ENCODE measurements around the gene RUNDC3A.

The RUNDC3A gene

GRCh38 chr17:44309472-44309871, 1.1 kb downstream of the RUNDC3A start:
- Mint-ChIP-seq H3K4me1 (ENCODE audit: low read depth) (peaks cover 11% of the 10 kb centered on the region), H3K36me3 (ENCODE audit: low read depth) (no peaks in the 10 kb centered on the region), H3K9me3 (no peaks in the 10 kb centered on the region), H3K27me3 (peaks cover 35% of the 10 kb centered on the region), H3K4me3 (no peak overlapping the region), H3K27ac (no peak overlapping the region)

DNA sequence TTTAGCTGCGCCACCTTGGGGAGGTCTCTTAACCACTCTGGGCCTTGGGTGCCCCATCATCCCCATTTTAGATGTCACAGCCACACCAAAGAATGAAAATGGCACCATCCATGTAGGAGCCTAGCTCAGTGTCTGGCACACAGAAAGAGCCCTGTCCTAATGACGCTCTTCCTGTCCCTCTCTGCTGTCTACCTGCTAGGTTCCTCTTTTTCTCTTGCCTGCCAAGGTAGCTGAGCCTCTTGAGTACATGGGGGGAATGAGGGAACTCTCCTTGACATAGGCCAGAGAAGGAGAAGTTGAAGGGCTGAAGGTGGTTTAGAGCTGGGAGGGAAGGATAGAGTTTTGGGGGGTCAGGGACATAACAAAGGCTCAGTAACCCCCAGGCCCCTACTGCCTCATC, 1.8 kb downstream of the RUNDC3A start:
- Mint-ChIP-seq H3K9me3 (no peaks in the 10 kb centered on the region), H3K27me3 (peaks cover 33% of the 10 kb centered on the region), H3K36me3 (ENCODE audit: low read depth) (no peaks in the 10 kb centered on the region), H3K4me1 (ENCODE audit: low read depth) (peaks cover 11% of the 10 kb centered on the region), H3K27ac (no peak overlapping the region), H3K4me3 (no peak overlapping the region)

- Mint-ChIP-seq H3K27ac (no peak overlapping the region), H3K4me3 (no peak overlapping the region), H3K4me1 (ENCODE audit: low read depth) (peaks cover 16% of the 10 kb centered on the region), H3K36me3 (ENCODE audit: low read depth) (no peaks in the 10 kb centered on the region), H3K27me3 (peaks cover 34% of the 10 kb centered on the region), H3K9me3 (no peaks in the 10 kb centered on the region)
These were observed 2.4 kb downstream of the RUNDC3A start for GRCh38 chr17:44310609-44311376.

DNA sequence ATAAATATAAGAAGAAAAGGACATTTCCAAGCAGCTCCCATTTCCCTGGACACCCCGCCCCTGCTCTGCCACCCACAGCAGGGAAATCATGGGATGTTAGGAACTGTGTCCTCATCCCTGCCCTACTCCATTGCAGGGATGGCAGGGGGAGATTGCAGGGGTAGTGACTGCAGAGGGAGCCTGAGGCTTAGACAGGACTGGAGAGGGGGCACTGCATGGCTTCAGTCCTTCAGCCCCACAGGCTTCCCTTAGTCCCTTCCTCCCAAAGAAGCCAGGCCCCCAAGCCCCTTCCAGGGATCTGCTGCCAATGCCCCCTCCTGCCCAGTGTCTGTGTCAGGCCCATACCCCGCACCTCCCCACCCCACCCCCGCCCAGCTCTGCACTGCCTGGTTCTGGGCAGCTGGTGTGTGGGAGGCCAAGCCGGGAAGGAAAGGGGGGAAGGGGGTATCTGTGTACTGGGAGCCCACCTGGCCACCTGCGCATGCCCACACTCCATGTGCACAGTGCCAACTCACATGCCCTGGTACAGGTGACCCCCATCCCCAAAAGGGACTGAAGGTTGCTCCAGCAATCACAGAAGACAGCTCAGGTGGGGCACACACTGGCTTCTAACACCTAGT, 3.3 kb downstream of the RUNDC3A start:
- H3K27me3 Mint-ChIP-seq, result peaks cover 35% of the 10 kb centered on the region

GRCh38 chr17:44312396-44313104, 4.1 kb downstream of the RUNDC3A start:
- no peaks in the 10 kb centered on the region for H3K9me3 Mint-ChIP-seq
- H3K4me3 Mint-ChIP-seq, result no peak overlapping the region
- H3K27me3 Mint-ChIP-seq, result peaks cover 35% of the 10 kb centered on the region
- H3K4me1 Mint-ChIP-seq (ENCODE audit: low read depth), result peaks cover 18% of the 10 kb centered on the region
- no peaks in the 10 kb centered on the region for H3K36me3 Mint-ChIP-seq (ENCODE audit: low read depth)
- no peak overlapping the region for H3K27ac Mint-ChIP-seq

More for the DNA sequence above, 3.3 kb downstream of the RUNDC3A start:
- Mint-ChIP-seq H3K36me3 (ENCODE audit: low read depth) (no peaks in the 10 kb centered on the region), H3K4me1 (ENCODE audit: low read depth) (peaks cover 22% of the 10 kb centered on the region), H3K27ac (no peak overlapping the region), H3K9me3 (no peaks in the 10 kb centered on the region), H3K4me3 (no peak overlapping the region)

GRCh38 chr17:44314031-44314430, 5.6 kb downstream of the RUNDC3A start:
- Mint-ChIP-seq H3K27me3 (peaks cover 36% of the 10 kb centered on the region), H3K27ac (no peak overlapping the region), H3K9me3 (no peaks in the 10 kb centered on the region), H3K4me1 (ENCODE audit: low read depth) (peaks cover 18% of the 10 kb centered on the region), H3K4me3 (no peak overlapping the region), H3K36me3 (ENCODE audit: low read depth) (no peaks in the 10 kb centered on the region)

- Mint-ChIP-seq H3K27me3 (peaks cover 36% of the 10 kb centered on the region), H3K27ac (no peak overlapping the region), H3K36me3 (ENCODE audit: low read depth) (peaks cover 4% of the 10 kb centered on the region), H3K9me3 (no peaks in the 10 kb centered on the region), H3K4me3 (no peak overlapping the region), H3K4me1 (ENCODE audit: low read depth) (peaks cover 18% of the 10 kb centered on the region)
These were observed 6.1 kb downstream of the RUNDC3A start for GRCh38 chr17:44314524-44314868.

DNA sequence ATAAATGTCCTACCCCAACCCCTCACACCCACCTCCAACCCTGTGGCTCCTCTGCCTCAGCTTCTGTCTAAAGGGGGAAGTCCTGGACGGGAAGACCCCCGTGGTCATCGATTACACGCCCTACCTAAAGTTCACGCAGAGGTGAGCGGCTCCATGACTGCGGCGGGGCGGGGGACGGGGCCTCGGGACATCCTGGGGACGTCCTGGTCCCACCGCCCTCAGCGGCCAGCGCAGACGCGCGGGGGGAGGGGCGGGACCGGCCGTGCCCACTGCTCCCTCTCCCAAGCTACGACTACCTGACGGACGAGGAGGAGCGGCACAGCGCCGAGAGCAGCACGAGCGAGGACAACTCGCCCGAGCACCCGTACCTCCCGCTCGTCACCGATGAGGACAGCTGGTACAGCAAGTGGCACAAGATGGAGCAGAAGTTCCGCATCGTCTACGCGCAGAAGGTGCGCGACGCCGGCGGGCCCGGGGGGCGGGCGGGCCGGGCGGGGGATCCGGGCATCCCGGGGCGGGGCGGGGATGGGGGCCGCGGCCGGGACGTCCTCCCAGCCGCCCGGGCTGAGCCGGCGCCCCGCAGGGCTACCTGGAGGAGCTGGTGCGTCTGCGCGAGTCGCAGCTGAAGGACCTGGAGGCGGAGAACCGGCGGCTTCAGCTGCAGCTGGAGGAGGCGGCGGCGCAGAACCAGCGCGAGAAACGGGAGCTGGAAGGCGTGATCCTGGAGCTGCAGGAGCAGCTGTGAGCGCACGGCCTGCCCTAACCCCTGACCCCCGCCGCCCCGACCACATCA, 6.7 kb downstream of the RUNDC3A start:
- Mint-ChIP-seq H3K9me3 (no peaks in the 10 kb centered on the region), H3K4me3 (peak overlapping the region; percentile 77), H3K36me3 (ENCODE audit: low read depth) (peaks cover 5% of the 10 kb centered on the region), H3K4me1 (ENCODE audit: low read depth) (peaks cover 13% of the 10 kb centered on the region), H3K27ac (no peak overlapping the region), H3K27me3 (peaks cover 36% of the 10 kb centered on the region)

- no peak overlapping the region for H3K27ac Mint-ChIP-seq
- H3K27me3 Mint-ChIP-seq, result peaks cover 36% of the 10 kb centered on the region
- H3K36me3 Mint-ChIP-seq (ENCODE audit: low read depth), result peaks cover 6% of the 10 kb centered on the region
- H3K4me3 Mint-ChIP-seq, result peak overlapping the region; percentile 77
- H3K4me1 Mint-ChIP-seq (ENCODE audit: low read depth), result peaks cover 11% of the 10 kb centered on the region
- no peaks in the 10 kb centered on the region for H3K9me3 Mint-ChIP-seq
These were observed 7.6 kb downstream of the RUNDC3A start for GRCh38 chr17:44315760-44316731.

- no peak overlapping the region for H3K4me3 Mint-ChIP-seq
- peaks cover 14% of the 10 kb centered on the region for H3K36me3 Mint-ChIP-seq (ENCODE audit: low read depth)
- H3K9me3 Mint-ChIP-seq, result no peaks in the 10 kb centered on the region
- no peak overlapping the region for H3K27ac Mint-ChIP-seq
- H3K4me1 Mint-ChIP-seq (ENCODE audit: low read depth), result peaks cover 12% of the 10 kb centered on the region
- H3K27me3 Mint-ChIP-seq, result peaks cover 36% of the 10 kb centered on the region
These were observed 9.1 kb downstream of the RUNDC3A start for GRCh38 chr17:44317545-44317944.

DNA sequence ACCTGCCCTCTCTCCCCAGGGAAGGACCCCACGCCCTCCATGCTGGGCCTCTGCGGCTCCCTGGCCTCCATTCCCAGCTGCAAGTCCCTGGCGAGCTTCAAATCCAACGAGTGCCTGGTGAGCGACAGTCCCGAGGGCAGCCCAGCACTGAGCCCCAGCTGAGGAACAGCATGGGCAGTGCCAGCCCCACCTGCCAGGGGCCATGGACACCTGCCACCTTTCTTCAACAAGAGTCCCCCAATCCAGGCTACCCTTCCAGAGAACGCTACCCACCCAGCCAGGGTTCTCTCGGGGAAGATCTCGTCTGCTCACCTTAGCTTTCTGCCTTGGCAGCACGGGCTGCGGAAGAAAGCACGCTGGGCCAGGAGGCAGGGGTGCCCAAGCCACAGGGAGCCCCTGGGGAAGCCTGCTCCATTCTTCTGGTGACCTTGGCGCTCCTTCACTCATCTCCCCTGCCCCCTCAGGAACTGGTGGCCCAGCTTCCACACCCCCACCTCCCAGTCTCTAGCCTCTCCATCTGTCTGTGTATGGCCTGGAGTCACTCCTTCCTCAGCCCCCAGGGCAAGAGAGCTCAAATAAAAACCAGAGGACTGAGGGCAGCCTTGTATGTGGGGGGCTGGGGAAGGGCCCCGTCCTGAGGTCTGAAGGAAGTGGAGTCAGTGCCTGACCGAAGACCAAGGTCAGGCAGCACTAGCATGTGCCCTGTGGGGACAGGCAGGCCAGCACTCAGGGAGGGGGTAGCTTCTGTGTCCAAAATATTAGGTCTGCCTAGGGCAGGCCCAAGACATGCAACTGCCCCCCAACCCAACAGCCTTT, 9.9 kb downstream of the RUNDC3A start:
- no peak overlapping the region for H3K27ac Mint-ChIP-seq
- no peak overlapping the region for H3K4me3 Mint-ChIP-seq
- peaks cover 33% of the 10 kb centered on the region for H3K27me3 Mint-ChIP-seq
- H3K9me3 Mint-ChIP-seq, result no peaks in the 10 kb centered on the region
- H3K36me3 Mint-ChIP-seq (ENCODE audit: low read depth), result peaks cover 14% of the 10 kb centered on the region
- H3K4me1 Mint-ChIP-seq (ENCODE audit: low read depth), result peaks cover 18% of the 10 kb centered on the region

DNA sequence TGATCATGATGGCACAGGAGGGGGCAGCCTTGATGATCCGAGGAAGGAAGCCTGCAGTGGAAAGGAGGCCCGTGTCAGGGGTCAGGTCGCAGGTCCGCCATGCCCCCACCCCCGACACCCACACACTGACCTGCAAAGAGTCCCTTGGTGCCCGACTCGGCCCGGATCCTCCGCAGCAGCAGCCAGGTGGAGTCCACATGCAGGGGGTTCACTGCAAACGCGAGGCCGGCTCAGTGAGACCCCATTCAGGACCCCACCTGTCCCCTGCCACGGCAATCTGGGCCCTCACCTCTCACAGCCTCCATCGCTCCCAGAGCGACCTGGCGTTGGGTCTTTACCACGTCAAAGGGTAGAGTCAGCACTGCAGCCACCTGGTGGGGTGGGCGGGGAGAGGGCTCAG, 11.7 kb downstream of the RUNDC3A start:
- Mint-ChIP-seq H3K27me3 (peaks cover 23% of the 10 kb centered on the region), H3K27ac (no peak overlapping the region), H3K4me1 (ENCODE audit: low read depth) (peaks cover 27% of the 10 kb centered on the region), H3K4me3 (no peak overlapping the region), H3K9me3 (no peaks in the 10 kb centered on the region), H3K36me3 (ENCODE audit: low read depth) (peaks cover 14% of the 10 kb centered on the region)
